Measurements from ENCODE around the gene GJC3.
A peak's percentile ranks its signal among the peaks of the same experiment; 100 is the strongest.
"Not testable (repeated sequence)": the region's sequence is repeated elsewhere in the genome, so short reads cannot be mapped to it uniquely, and the experiment has no call there.

The GJC3 gene

DNA sequence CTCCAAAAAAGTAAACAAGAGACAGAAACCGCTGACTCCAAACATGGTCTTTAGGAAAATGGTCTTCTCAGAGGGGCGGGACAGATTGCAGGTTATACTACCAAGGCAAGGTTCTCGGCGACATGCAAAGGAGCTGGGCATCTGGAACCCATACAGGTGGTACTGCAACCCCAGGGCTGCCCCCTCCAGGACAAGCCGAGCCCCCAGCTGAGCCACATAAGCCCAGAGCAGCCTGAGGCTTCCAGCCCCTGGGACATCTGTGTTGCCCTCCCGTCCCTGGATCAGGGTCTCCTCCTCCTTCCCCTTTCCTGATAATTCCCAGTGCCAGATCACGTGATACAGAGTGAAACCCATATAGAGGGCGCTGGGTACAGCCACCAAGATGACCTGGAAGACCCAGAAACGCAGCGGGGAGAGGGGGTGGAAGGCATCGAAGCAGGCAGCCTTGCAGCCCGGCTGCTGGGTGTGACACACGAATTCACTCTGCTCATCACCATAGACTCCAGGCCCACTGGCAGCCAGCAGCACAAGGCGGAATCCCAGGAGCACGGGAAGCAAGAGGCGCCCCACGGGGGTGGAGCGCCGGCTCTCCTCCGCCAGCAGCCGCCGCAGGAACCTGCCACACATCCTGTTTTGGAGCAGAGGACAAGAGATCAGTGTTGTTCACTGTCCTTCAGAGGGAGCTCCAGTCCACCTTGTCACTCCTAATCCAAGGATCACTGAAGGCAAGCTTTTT is at the start of gene GJC3:
Gene GJC3 (minus strand): TSS at position 627 of the 736 bp plus-strand sequence. CDS start 0 bp downstream, at position 627.
- DNase-seq: peak; percentile 45

DNA sequence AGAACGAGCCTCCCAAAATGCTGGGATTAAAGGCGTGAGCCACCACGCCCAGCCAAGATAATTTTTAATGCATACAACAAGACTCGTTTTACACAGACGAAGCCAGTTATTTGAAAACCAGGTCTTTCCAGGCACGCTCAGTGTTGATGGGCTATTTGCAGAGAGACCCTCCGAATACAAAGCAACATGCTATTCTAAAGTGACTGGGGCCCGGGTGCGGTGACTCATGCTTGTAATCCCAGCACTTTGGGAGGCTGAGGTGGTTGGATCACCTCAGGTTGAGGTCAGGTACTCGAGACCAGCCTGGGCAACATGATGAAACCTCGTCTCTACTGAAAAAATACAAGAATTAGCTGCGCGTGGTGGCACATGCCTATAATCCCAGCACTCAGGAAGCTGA is 47.2 kb upstream of the GJC3 start:
- DNase-seq: no peak

GRCh38 chr7:99975782-99976521 is 46.5 kb upstream of the GJC3 start, which contains the start of gene AZGP1:
Gene AZGP1, minus strand, starts transcription at chr7:99976031. Its CDS starts 11 bp downstream, at chr7:99976020.
- DNase-seq: no peak

GRCh38 chr7:99974681-99975080 is 45.3 kb upstream of the GJC3 start:
- no peak for DNase-seq

GRCh38 chr7:99973817-99974216 is 44.4 kb upstream of the GJC3 start:
- DNase-seq: not testable (repeated sequence)

GRCh38 chr7:99971242-99971641 is 41.8 kb upstream of the GJC3 start:
- DNase-seq: no peak

- not testable (repeated sequence) for DNase-seq
Observed at GRCh38 chr7:99969813-99970212, 40.4 kb upstream of the GJC3 start.

- no peak for DNase-seq
Observed at GRCh38 chr7:99969298-99969697, 39.9 kb upstream of the GJC3 start.

DNA sequence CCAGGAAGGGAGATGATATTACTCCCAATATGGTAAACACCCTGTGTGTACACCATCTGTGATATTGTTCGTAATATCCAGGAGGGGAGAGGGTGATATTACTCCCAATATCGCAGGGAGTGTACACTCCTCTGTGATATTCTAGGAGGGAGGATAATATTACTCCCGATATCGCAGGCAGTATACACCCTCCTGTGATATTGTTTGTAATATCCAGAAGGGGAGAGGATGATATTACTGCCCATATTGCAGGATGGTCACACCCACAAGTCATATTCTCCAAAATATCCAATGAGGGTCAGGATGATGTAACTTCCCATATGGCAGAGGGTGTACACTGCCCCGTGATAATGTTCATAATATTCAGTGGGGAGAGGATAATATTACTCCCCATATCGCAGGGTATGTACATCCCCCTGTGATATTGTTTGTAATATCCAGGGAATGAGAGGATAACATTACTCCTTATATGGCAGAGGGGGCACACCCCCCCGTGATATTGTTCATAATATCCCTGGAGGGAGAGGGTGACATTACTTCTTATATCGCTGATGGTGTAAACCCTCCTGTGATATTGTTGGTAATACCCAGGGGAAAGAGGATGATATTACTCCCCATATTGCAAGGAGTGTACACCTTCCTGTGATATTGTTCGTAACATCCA is 29.3 kb upstream of the GJC3 start:
- no peak for DNase-seq

GRCh38 chr7:99955247-99955646 is 25.8 kb upstream of the GJC3 start:
- no peak for DNase-seq

- not testable (repeated sequence) for DNase-seq
Observed at GRCh38 chr7:99954643-99955042, 25.2 kb upstream of the GJC3 start.

GRCh38 chr7:99953649-99954048 is 24.2 kb upstream of the GJC3 start:
- peak; percentile 76 for DNase-seq

DNA sequence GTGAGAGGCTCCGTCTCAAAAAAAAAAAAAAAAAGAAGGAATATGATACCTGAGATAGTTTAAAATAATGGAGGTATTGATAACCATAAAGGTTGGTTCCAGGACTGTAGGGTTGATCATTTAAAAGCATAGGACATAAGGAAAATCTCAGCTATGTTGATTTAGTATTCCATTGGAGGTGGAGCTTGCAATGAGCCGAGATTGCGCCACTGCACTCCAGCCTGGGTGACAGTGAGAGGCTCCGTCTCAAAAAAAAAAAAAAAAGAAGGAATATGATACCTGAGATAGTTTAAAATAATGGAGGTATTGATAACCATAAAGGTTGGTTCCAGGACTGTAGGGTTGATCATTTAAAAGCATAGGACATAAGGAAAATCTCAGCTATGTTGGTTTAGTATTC is 23.2 kb upstream of the GJC3 start:
- not testable (repeated sequence) for DNase-seq

DNA sequence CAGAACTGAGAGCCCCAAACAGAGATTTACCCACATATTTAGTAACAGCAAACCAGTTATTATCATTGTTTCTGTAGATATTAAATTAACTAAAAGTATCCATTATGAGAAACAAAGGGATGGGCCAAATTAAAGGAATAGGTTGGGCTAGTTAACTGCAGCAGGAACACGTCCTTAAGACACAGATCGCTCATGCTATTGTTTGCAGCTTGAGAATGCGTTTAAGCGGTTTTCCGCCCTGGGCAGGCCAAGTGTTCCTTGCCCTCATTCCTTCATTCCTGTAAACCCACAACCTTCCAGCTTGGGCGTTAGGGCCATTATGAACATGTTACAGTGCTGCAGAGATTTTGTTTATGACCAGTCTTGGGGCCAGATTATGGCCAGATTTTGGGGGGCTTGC is 21.4 kb upstream of the GJC3 start:
- not testable (repeated sequence) for DNase-seq

GRCh38 chr7:99949645-99950228 is 20.3 kb upstream of the GJC3 start:
- DNase-seq: no peak

GRCh38 chr7:99947608-99948007 is 18.2 kb upstream of the GJC3 start:
- no peak for DNase-seq

DNA sequence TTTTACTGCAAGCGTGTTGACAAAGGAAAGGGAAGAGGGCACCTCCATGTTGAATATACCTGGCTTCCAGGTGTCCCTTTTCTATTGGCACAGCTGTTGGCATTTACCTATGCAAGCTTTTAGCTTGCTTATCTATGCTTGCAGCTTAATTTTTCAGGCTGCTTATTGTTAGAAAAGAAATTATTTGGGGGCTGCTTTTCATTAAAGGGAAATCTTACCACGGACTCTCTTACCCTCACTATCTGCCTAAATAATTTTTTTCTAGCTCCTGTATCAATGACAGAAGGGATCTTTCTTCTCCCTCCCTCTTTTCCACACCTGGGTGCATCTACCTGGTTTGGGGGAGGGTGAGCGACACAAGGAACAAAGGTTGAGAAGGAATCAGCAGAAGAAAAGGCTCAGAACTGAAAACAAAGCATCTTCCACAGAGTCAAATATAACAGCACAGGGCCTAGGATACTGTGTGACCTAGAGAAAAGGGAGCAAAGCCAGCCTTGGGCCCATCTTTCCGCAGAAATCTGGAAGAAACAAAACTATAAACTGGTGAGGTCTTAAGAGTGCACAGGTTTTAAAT is 15.2 kb upstream of the GJC3 start:
- DNase-seq: no peak

GRCh38 chr7:99943641-99944496 is 14.4 kb upstream of the GJC3 start:
- no peak for DNase-seq

- DNase-seq: no peak
Observed at GRCh38 chr7:99938296-99938695, 8.9 kb upstream of the GJC3 start.

DNA sequence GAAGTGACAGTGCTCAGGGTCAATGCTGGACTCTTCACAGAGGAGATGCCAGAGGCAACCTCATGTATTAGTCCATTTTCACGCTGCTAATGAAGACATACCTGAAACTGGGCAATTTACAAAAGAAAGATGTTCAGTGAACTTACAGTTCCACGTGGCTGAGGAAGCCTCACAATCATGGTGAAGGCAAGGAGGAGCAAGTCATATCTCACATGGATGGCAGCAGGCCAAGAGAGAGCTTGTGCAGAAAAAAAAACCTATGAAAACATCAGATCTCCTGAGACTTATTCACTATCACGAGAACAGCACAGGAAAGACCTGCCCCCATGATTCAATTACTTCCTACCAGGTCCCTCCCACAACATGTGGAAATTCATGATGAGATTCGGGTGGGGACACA is 5.6 kb upstream of the GJC3 start:
- DNase-seq: not testable (repeated sequence)

- no peak for DNase-seq
Observed at GRCh38 chr7:99930376-99930775, 956 bp upstream of the GJC3 start.

- DNase-seq: no peak
Observed at GRCh38 chr7:99929730-99930053, 272 bp upstream of the GJC3 start.

Data from suppressor macrophage treated with lipopolysaccharide for 4 hours (primary cell).